Measurements from ENCODE around the gene FBXL2.

FBXL2 gene

GRCh38 chr3:33256249-33256648 lies 21.0 kb upstream of the FBXL2 start:
- no peak for DNase-seq
- Histone ChIP-seq H3K27ac (no peak overlapping the region), H3K36me3 (replicated peaks) (no peaks in the 10 kb centered on the region), H3K4me3 (ENCODE audit: low read depth, low read length) (no peak overlapping the region), H3K27me3 (replicated peaks) (no peaks in the 10 kb centered on the region)
- in situ Hi-C loops (cut with HindIII; ENCODE audit: low pct_ligation_motif_present, low sequenced_read_pairs), result no loop called here
- TF ChIP-seq CTCF (IDR thresholded peaks at IDR 0.05; ENCODE audit: low read depth, low read length, missing control alignments), result no peak

- no peak overlapping the region for H3K4me3 ChIP-seq (ENCODE audit: low read depth, low read length)
- DNase-seq, result no peak
- H3K27ac ChIP-seq, result no peak overlapping the region
- H3K27me3 ChIP-seq (replicated peaks), result no peaks in the 10 kb centered on the region
- in situ Hi-C loops (cut with HindIII; ENCODE audit: low pct_ligation_motif_present, low sequenced_read_pairs), result no loop called here
- H3K36me3 ChIP-seq (replicated peaks), result no peaks in the 10 kb centered on the region
- TF ChIP-seq CTCF (IDR thresholded peaks at IDR 0.05; ENCODE audit: low read depth, low read length, missing control alignments), result no peak
Measured at GRCh38 chr3:33260104-33260503, 17.1 kb upstream of the FBXL2 start.

- Histone ChIP-seq H3K4me3 (ENCODE audit: low read depth, low read length) (no peak overlapping the region), H3K27me3 (replicated peaks) (no peaks in the 10 kb centered on the region), H3K36me3 (replicated peaks) (no peaks in the 10 kb centered on the region), H3K27ac (no peak overlapping the region)
- DNase-seq, result no peak
- in situ Hi-C loops (cut with HindIII; ENCODE audit: low pct_ligation_motif_present, low sequenced_read_pairs), result no loop called here
- no peak for TF ChIP-seq CTCF (IDR thresholded peaks at IDR 0.05; ENCODE audit: low read depth, low read length, missing control alignments)
Measured at GRCh38 chr3:33269385-33269784, 7.9 kb upstream of the FBXL2 start.

GRCh38 chr3:33271324-33271723 lies 5.9 kb upstream of the FBXL2 start:
- H3K4me3 ChIP-seq (ENCODE audit: low read depth, low read length), result no peak overlapping the region
- in situ Hi-C loops (cut with HindIII; ENCODE audit: low pct_ligation_motif_present, low sequenced_read_pairs), result no loop called here
- TF ChIP-seq CTCF (IDR thresholded peaks at IDR 0.05; ENCODE audit: low read depth, low read length, missing control alignments), result no peak
- DNase-seq, result no peak
- H3K36me3 ChIP-seq (replicated peaks), result no peaks in the 10 kb centered on the region
- H3K27ac ChIP-seq, result no peak overlapping the region
- no peaks in the 10 kb centered on the region for H3K27me3 ChIP-seq (replicated peaks)

- Histone ChIP-seq H3K36me3 (replicated peaks) (no peaks in the 10 kb centered on the region), H3K27me3 (replicated peaks) (no peaks in the 10 kb centered on the region), H3K4me3 (ENCODE audit: low read depth, low read length) (no peak overlapping the region), H3K27ac (no peak overlapping the region)
- no peak for DNase-seq
- no peak for TF ChIP-seq CTCF (IDR thresholded peaks at IDR 0.05; ENCODE audit: low read depth, low read length, missing control alignments)
- in situ Hi-C loops (cut with HindIII; ENCODE audit: low pct_ligation_motif_present, low sequenced_read_pairs), result no loop called here
Measured at GRCh38 chr3:33273628-33274027, 3.6 kb upstream of the FBXL2 start.

- in situ Hi-C loops (cut with HindIII; ENCODE audit: low pct_ligation_motif_present, low sequenced_read_pairs), result no loop called here
- H3K36me3 ChIP-seq (replicated peaks), result no peaks in the 10 kb centered on the region
- peak; percentile 1 for DNase-seq
- no peak overlapping the region for H3K27ac ChIP-seq
- H3K4me3 ChIP-seq (ENCODE audit: low read depth, low read length), result peak overlapping the region; percentile 81
- H3K27me3 ChIP-seq (replicated peaks), result no peaks in the 10 kb centered on the region
- TF ChIP-seq CTCF (IDR thresholded peaks at IDR 0.05; ENCODE audit: low read depth, low read length, missing control alignments), result no peak
Measured at GRCh38 chr3:33278163-33278562, 921 bp downstream of the FBXL2 start.
